WI38 (cell line): ENCODE data around the gene NEK7.

Experiments used
- H3K4me3 ChIP-seq: 2 replicates; pipeline ENCODE4 v1.5.1; 2011; ENCODE audit warnings: low read depth, mild to moderate bottlenecking, control low read depth, low read length
- TF ChIP-seq, protein P1 (sequence below): IDR thresholded peaks from 2 replicates; pipeline ENCODE4 v1.5.1; 2012; ENCODE audit warnings: low read depth, mild to moderate bottlenecking, control low read depth, low read length

Gene NEK7

GRCh38 chr1:198267056-198267455, 110.3 kb downstream of the NEK7 start:
- H3K4me3 ChIP-seq = no peak overlapping the region
- TF ChIP-seq, protein P1, sequence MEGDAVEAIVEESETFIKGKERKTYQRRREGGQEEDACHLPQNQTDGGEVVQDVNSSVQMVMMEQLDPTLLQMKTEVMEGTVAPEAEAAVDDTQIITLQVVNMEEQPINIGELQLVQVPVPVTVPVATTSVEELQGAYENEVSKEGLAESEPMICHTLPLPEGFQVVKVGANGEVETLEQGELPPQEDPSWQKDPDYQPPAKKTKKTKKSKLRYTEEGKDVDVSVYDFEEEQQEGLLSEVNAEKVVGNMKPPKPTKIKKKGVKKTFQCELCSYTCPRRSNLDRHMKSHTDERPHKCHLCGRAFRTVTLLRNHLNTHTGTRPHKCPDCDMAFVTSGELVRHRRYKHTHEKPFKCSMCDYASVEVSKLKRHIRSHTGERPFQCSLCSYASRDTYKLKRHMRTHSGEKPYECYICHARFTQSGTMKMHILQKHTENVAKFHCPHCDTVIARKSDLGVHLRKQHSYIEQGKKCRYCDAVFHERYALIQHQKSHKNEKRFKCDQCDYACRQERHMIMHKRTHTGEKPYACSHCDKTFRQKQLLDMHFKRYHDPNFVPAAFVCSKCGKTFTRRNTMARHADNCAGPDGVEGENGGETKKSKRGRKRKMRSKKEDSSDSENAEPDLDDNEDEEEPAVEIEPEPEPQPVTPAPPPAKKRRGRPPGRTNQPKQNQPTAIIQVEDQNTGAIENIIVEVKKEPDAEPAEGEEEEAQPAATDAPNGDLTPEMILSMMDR = no peak

DNA sequence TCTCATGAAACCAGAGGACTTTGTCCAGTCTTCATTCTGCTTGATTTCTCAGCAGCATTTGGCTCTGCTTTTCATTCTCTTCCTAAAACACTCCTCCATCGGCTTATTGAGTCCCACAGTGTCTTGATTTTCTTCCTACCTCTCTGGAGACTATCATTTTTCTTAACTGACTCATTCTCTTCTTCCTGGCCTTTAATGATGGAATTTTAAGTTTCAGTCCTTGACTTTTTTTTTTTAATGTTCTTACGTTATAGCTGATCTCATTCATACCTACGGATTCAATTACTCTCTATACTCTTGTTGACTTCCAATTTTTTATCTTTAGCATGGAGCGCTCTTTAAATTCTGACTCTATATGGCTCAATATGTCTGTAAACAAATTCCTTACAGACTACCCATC, 111.1 kb downstream of the NEK7 start:
- TF ChIP-seq, protein P1 = no peak
- H3K4me3 ChIP-seq = no peak overlapping the region

DNA sequence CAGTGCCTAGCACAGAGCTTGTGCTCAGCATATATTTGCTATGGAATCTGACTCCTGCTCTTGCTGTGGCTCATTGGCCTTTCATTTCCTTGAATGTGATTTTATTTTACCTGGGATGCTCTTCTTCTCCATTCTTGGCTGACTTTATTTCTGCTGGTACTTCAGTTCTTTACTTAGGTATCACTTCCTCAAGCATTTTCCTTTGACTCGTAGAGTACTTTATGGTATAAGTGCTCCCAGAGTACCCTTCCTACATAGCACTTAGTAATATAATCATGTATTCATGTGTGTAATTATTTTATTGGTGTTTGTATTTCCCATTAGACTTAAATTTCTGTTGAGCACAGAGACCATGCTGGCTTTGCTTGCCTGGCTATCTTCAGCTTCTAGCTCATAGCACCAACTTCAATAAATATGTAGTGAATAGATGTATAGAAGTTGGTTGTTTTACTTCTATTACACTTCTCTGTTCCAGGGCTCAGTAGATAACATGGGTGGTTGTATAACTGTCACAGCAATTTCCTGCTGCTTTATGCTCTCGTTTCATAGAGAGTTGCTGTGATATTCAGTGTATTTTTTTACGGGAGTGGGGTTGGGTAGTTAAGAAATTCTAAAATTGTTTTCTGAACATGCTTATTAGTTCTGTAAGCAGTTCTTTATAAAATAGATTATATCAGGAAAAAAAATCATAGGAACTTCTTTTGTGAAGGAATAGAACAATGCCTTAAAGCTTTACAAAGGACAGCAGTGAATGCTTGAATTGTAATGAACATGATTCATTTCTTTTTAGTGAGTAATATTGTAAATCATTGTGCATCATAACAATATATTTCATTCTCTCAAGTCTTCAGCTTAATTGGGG, 112.2 kb downstream of the NEK7 start:
- H3K4me3 ChIP-seq = no peak overlapping the region
- TF ChIP-seq, protein P1 = no peak

DNA sequence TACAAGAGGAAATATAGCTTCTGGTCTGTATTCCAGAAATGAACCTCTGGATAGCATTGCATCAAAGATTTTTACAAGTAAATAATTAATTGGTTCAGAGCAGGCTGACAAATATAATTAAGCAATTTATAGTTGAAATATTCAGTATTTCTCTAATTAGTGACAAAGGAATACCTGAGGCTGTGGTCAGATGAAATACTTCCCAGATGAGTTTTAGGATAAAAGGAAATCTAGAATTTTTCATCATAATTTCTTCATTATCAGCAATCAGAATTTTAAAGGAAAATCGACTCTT, 112.8 kb downstream of the NEK7 start:
- TF ChIP-seq, protein P1 = no peak
- H3K4me3 ChIP-seq = no peak overlapping the region

GRCh38 chr1:198270273-198270828, 113.6 kb downstream of the NEK7 start:
- TF ChIP-seq, protein P1 = no peak
- H3K4me3 ChIP-seq = no peak overlapping the region

- TF ChIP-seq, protein P1 = no peak
- no peak overlapping the region for H3K4me3 ChIP-seq
These were observed 114.7 kb downstream of the NEK7 start for GRCh38 chr1:198271467-198271866.

DNA sequence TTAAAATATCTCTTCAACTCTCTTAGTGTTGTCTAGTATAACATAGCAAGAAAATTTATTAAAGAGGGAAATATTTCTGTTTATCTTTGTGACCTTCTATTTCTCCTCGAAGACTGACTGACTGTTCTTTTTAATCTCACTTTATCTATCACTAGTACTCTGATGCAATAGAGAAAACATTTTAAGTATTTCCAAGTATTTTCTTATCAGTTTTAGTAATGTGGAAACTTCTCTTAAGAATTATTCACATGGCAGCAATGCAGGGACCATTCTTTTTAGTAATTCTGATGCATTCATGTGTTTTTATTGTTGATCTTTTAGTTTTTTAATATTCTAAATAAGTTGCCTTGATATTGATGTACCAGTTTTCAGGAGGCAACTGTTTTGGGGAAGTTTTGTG, 115.7 kb downstream of the NEK7 start:
- TF ChIP-seq, protein P1 = no peak

More for the DNA sequence above, 115.7 kb downstream of the NEK7 start:
- no peak overlapping the region for H3K4me3 ChIP-seq
